Panc1 (cell line): ENCODE measurements around the gene PI4K2A. TPM values are rescaled to one million over a fixed set of nuclear protein-coding genes. Genes with fewer than 3 reads are reported as not detected.
"Not testable (repeated sequence)": the region's sequence is repeated elsewhere in the genome, so short reads cannot be mapped to it uniquely, and the experiment has no call there.

ENCODE experiments used
- ATAC-seq: fragments of 200-7000 bp; cut with Tn5 transposase; 2 replicates; pipeline ENCODE4 v1.9.1; 2020; ENCODE audit warnings: mild to moderate bottlenecking, moderate library complexity
- BruUV-seq: library from RNA; stranded (reverse); fragments of 400-500 nt; replicated peaks from 2 replicates; lab custom pipeline; 2021; lab: Mats Ljungman, UMichigan
- CTCF ChIA-PET: fragments of 300-600 bp; sonication (Branson Sonifier 250); formaldehyde crosslinking; loops from one replicate; lab custom pipeline; 2022; ENCODE audit warnings: antibody characterized with exemption; lab: Charles Lee
- POLR2A ChIA-PET: fragments of 300-600 bp; sonication (Branson Sonifier 250); formaldehyde crosslinking; loops from one replicate; lab custom pipeline; 2022; ENCODE audit warnings: antibody characterized with exemption; lab: Charles Lee
- DNase-seq: peaks from one replicate; pipeline ENCODE4 v3.0.0-alpha.2; 2010; ENCODE audit warnings: low read depth, low spot score
- H3K27ac ChIP-seq: 2 replicates; pipeline ENCODE4 v1.5.1; 2011; ENCODE audit warnings: mild to moderate bottlenecking, low read length, inconsistent platforms
- H3K27me3 ChIP-seq: fragments of 200-500 bp; sonication (Bioruptor generic); 2 replicates; pipeline ENCODE4 v1.6.0; 2014; ENCODE audit warnings: low read length, inconsistent platforms; ENCODE audit not compliant: control insufficient read depth, insufficient read depth
- H3K36me3 ChIP-seq: fragments of 200-500 bp; sonication (Bioruptor generic); 2 replicates; pipeline ENCODE4 v1.5.1; 2014; ENCODE audit warnings: inconsistent platforms, mild to moderate bottlenecking, low read length, moderate library complexity; ENCODE audit not compliant: control insufficient read depth, insufficient read depth
- H3K4me1 ChIP-seq: 2 replicates; pipeline ENCODE4 v1.5.1; 2011; ENCODE audit warnings: inconsistent platforms, mild to moderate bottlenecking, low read length, moderate library complexity; ENCODE audit not compliant: control insufficient read depth, insufficient read depth
- H3K4me3 ChIP-seq, 2 experiments: 2 replicates each; pipeline ENCODE4 v1.5.1; 2011 to 2012; ENCODE audit warnings: low read depth in 2 of 2, low read length in 2 of 2, mild to moderate bottlenecking in 2 of 2, inconsistent platforms in 1 of 2, moderate library complexity in 1 of 2
- H3K9me3 ChIP-seq: fragments of 200-500 bp; sonication (Bioruptor generic); 2 replicates; pipeline ENCODE4 v1.5.1; 2014; ENCODE audit warnings: low read depth, mild to moderate bottlenecking, inconsistent platforms, low read length, moderate library complexity; ENCODE audit not compliant: control insufficient read depth, insufficient read depth
- POLR2AphosphoS5 ChIP-seq: IDR thresholded peaks from 2 replicates; pipeline ENCODE4 v1.6.1; 2012; ENCODE audit warnings: mild to moderate bottlenecking, low read depth, low read length, moderate library complexity
- SIN3A ChIP-seq: IDR thresholded peaks from 2 replicates; pipeline ENCODE4 v1.6.1; 2012; ENCODE audit warnings: low read depth, mild to moderate bottlenecking, low read length, moderate library complexity, borderline replicate concordance; ENCODE audit not compliant: insufficient read depth
- TCF7L2 ChIP-seq: IDR thresholded peaks from 2 replicates; pipeline ENCODE4 v1.6.1; 2011; ENCODE audit warnings: mild to moderate bottlenecking, low read depth, low read length, inconsistent platforms
- in situ Hi-C: cut with HindIII; loops from 2 replicates; pipeline ENCODE4 v1.10.0; 2016; ENCODE audit warnings: low sequenced_read_pairs, low pct_unique_long_range_greater_than_20kb
- intact Hi-C: fragments of 100-400 bp; cut with micrococcal nuclease; formaldehyde crosslinking; loops from one replicate; pipeline ENCODE4 v1.10.0; 2022; ENCODE audit not compliant: unreplicated experiment
- total RNA-seq: library from RNA; stranded (reverse); gene quantifications from one replicate; pipeline ENCODE4 v1.2.1, GENCODE V29; 2021; ENCODE audit not compliant: unreplicated experiment
- TF ChIP-seq, protein P1 (sequence below): fragments of 450-650 bp; IDR thresholded peaks from 2 replicates; pipeline ENCODE4 v1.5.1; 2017; ENCODE audit warnings: mild to moderate bottlenecking
- TF ChIP-seq, protein P2 (sequence below), 2 experiments: IDR thresholded peaks; 2 replicates each; pipeline ENCODE4 v1.6.1; 2011 to 2012; ENCODE audit warnings: low read depth in 2 of 2, control low read depth in 1 of 2, low read length in 1 of 2, mild to moderate bottlenecking in 1 of 2, moderate library complexity in 1 of 2; ENCODE audit not compliant: insufficient read depth in 1 of 2

Gene PI4K2A
- total RNA-seq, 1 experiment from 2014 or later = 22.8 TPM

DNA sequence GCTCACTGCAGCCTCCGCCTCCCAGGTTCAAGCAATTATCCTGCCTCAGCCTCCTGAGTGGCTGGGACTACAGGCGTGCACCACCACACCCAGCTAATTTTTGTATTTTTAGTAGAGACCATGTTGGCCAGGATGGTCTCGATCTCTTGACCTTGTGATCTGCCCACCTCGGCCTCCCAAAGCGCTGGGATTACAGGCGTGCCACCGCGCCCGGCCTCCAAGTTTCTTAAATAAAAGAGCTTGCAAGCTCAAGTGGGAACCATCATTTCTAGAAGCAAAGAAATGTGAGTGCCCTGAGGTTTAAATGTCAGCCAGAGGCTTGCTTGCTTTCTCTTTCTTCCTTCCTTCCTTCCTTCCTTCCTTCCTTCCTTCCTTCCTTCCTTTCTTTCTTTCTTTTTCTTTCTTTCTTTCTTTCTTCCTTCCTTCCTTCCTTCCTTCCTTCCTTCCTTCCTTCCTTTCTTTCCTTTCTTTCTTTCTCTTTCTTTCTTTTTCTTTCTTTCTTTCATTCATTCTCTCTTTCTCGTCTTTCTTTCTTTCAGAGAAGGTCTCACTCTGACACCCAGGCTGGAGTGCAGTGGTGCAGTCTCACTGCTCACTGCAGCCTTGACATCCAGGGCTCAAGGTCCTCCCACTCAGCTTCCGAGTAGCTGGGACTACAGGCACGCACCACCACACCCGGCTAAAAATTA, 2.1 kb downstream of the PI4K2A start:
- H3K4me1 ChIP-seq, H3K9me3 ChIP-seq, intact Hi-C loops, DNase-seq, CTCF ChIA-PET, H3K4me3 ChIP-seq, POLR2A ChIA-PET, ATAC-seq, BruUV-seq, H3K27me3 ChIP-seq, in situ Hi-C loops, H3K36me3 ChIP-seq, H3K27ac ChIP-seq: not testable (repeated sequence)

DNA sequence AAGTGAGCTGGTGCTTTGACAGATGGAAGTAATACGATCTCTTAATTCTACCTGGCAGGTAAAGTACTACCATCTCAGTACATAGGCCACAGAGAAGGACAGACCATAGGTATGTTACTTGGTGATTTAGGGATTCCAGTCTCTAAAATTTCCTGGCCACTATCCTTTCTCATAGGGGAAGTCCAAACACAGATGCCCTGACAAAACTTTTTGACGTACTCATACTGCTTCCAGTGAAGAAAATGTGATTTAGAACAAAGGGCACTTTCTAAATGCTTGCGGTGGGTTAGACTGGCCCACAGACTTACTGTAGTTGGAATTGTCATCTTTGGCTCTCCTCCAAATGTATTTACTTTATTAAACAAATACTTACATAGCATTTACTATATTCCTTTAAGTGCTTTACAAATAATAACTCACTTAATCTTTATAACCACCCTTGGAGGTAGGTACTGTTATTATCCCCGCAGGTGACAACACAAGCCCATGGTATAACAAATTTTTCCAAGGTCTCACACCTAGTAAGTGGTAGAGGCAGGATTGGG, 3.0 kb downstream of the PI4K2A start:
- H3K36me3 ChIP-seq = no peaks in the 10 kb centered on the region; the same call in 1 of the 2 replicates
- ChIA-PET CTCF (no interaction called here), POLR2A (no interaction called here)
- no peak overlapping the region for H3K4me3 ChIP-seq
- TF ChIP-seq TCF7L2 = no peak
- no peak overlapping the region for H3K27ac ChIP-seq
- H3K27me3 ChIP-seq = no peaks in the 10 kb centered on the region
- in situ Hi-C loops = no loop called here
- TSS peak; percentile 62 for BruUV-seq
- intact Hi-C loops = no loop called here
- ATAC-seq = no peak
- DNase-seq = no peak
- H3K4me1 ChIP-seq = peaks cover 11% of the 10 kb centered on the region
- H3K9me3 ChIP-seq = no peaks in the 10 kb centered on the region

DNA sequence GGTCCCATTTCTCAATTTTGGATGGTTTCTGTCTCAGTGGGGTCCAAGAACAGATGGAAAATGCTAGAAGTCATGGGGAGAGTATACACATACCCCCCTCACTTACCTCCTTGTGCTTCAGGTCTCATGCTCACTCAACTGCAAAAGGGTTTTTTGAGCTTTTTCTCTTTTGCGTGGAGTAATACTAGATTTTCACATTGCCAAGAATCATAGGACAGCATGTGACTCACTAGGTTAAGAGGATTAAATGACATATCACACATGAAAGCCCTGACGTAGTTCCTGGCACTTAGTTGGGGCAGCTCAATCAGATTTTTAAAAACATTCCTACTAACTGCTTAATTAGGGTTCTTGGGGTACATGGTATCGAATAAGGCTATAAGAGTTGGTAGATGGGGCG, 4.5 kb downstream of the PI4K2A start:
- no peaks in the 10 kb centered on the region for H3K27me3 ChIP-seq
- H3K36me3 ChIP-seq = no peaks in the 10 kb centered on the region; the same call in 1 of the 2 replicates
- ChIA-PET POLR2A (no interaction called here), CTCF (no interaction called here)
- H3K9me3 ChIP-seq = no peaks in the 10 kb centered on the region
- in situ Hi-C loops (no loop called here), intact Hi-C loops (no loop called here)
- H3K4me1 ChIP-seq = peaks cover 13% of the 10 kb centered on the region
- no peak overlapping the region for H3K27ac ChIP-seq
- no peak for DNase-seq
- TF ChIP-seq SIN3A = no peak
- TF ChIP-seq, protein P1, sequence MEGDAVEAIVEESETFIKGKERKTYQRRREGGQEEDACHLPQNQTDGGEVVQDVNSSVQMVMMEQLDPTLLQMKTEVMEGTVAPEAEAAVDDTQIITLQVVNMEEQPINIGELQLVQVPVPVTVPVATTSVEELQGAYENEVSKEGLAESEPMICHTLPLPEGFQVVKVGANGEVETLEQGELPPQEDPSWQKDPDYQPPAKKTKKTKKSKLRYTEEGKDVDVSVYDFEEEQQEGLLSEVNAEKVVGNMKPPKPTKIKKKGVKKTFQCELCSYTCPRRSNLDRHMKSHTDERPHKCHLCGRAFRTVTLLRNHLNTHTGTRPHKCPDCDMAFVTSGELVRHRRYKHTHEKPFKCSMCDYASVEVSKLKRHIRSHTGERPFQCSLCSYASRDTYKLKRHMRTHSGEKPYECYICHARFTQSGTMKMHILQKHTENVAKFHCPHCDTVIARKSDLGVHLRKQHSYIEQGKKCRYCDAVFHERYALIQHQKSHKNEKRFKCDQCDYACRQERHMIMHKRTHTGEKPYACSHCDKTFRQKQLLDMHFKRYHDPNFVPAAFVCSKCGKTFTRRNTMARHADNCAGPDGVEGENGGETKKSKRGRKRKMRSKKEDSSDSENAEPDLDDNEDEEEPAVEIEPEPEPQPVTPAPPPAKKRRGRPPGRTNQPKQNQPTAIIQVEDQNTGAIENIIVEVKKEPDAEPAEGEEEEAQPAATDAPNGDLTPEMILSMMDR = no peak
- TF ChIP-seq, protein P2, sequence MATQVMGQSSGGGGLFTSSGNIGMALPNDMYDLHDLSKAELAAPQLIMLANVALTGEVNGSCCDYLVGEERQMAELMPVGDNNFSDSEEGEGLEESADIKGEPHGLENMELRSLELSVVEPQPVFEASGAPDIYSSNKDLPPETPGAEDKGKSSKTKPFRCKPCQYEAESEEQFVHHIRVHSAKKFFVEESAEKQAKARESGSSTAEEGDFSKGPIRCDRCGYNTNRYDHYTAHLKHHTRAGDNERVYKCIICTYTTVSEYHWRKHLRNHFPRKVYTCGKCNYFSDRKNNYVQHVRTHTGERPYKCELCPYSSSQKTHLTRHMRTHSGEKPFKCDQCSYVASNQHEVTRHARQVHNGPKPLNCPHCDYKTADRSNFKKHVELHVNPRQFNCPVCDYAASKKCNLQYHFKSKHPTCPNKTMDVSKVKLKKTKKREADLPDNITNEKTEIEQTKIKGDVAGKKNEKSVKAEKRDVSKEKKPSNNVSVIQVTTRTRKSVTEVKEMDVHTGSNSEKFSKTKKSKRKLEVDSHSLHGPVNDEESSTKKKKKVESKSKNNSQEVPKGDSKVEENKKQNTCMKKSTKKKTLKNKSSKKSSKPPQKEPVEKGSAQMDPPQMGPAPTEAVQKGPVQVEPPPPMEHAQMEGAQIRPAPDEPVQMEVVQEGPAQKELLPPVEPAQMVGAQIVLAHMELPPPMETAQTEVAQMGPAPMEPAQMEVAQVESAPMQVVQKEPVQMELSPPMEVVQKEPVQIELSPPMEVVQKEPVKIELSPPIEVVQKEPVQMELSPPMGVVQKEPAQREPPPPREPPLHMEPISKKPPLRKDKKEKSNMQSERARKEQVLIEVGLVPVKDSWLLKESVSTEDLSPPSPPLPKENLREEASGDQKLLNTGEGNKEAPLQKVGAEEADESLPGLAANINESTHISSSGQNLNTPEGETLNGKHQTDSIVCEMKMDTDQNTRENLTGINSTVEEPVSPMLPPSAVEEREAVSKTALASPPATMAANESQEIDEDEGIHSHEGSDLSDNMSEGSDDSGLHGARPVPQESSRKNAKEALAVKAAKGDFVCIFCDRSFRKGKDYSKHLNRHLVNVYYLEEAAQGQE (IDR thresholded peaks at IDR 0.05; ENCODE audit: insufficient read depth in 1 of 2, low read depth in 2 of 2, low read length in 1 of 2) = no peak
- TF ChIP-seq POLR2AphosphoS5 = no peak
- no peak for TF ChIP-seq TCF7L2
- no TSS peak for BruUV-seq
- no peak for ATAC-seq
- H3K4me3 ChIP-seq = no peak overlapping the region
